K562 (cell line): ENCODE results near the gene CYB5D1. TPM values are rescaled to one million over a fixed set of nuclear protein-coding genes. Genes with fewer than 3 reads are reported as not detected.

Source experiments
- ATAC-seq: fragments of 200-7000 bp; cut with Tn5 transposase; 3 replicates; pipeline ENCODE4 v1.9.1; 2020; ENCODE audit warnings: moderate library complexity
- BruUV-seq: library from RNA; stranded (reverse); fragments of 400-500 nt; replicated peaks from 2 replicates; lab custom pipeline; 2021; lab: Mats Ljungman, UMichigan
- CTCF ChIA-PET: fragments of 300-600 bp; formaldehyde crosslinking; extraction: SDS; loops from one replicate; lab custom pipeline; 2021; ENCODE audit warnings: low intra/inter-chr PET ratio; lab: Yijun Ruan, JAX
- POLR2A ChIA-PET: fragments of 300-600, 350-650 bp; sonication (Branson Sonifier 250); formaldehyde crosslinking; extraction: SDS; loops from one replicate; lab custom pipeline; 2021; ENCODE audit warnings: antibody characterized with exemption, inconsistent platforms; lab: Yijun Ruan, JAX
- DNase-seq, 4 experiments: peaks; one replicate each; pipeline versions ENCODE4 v3.0.0 to v3.0.0-alpha.2; 2011 to 2018; ENCODE audit warnings: low spot score in 3 of 4, mixed read lengths in 3 of 4; ENCODE audit errors: extremely low read depth in 1 of 4
- FAIRE-seq: peaks from 2 replicates; lab custom pipeline; 2011; peaks lifted over from hg19 to GRCh38; lab: Jason Lieb, UNC
- H2AFZ ChIP-seq: 2 replicates; pipeline ENCODE4 v1.6.0; 2011; ENCODE audit warnings: low read depth, low read length, control low read depth, inconsistent platforms
- H3K27ac ChIP-seq: fragments of 200-600 bp; 3 replicates; pipeline ENCODE4 v1.8.0; 2011; ENCODE audit warnings: low read depth, mild to moderate bottlenecking, control low read depth, inconsistent platforms, low read length, moderate library complexity, mixed read lengths; ENCODE audit errors: extremely low read depth
- H3K27me3 ChIP-seq, 2 experiments: fragments of 300-600 bp in 1 of 2; 2 replicates in 1 of 2; 3 replicates in 1 of 2; pipeline versions ENCODE4 v1.6.0 to v1.8.0; 2011; ENCODE audit warnings: inconsistent platforms in 2 of 2, low read length in 2 of 2, mild to moderate bottlenecking in 1 of 2, mixed read lengths in 1 of 2, moderate library complexity in 1 of 2; ENCODE audit not compliant: control insufficient read depth in 2 of 2, insufficient read depth in 2 of 2
- H3K36me3 ChIP-seq: fragments of 300-600 bp; 3 replicates; pipeline ENCODE4 v1.8.0; 2011; ENCODE audit warnings: mild to moderate bottlenecking, low read length, inconsistent platforms; ENCODE audit not compliant: control insufficient read depth, insufficient read depth
- H3K4me1 ChIP-seq, 2 experiments: fragments of 200-600 bp in 1 of 2; replicated peaks in 1 of 2; 2 replicates in 1 of 2; 3 replicates in 1 of 2; pipeline versions ENCODE4 v1.5.1 to v1.8.0; 2011; ENCODE audit warnings: inconsistent platforms in 2 of 2, low read length in 2 of 2, mild to moderate bottlenecking in 1 of 2, mixed read lengths in 1 of 2, moderate library complexity in 1 of 2; ENCODE audit not compliant: control insufficient read depth in 2 of 2, insufficient read depth in 2 of 2
- H3K4me2 ChIP-seq: 2 replicates; pipeline ENCODE4 v1.6.1; 2011; ENCODE audit warnings: low read length, control low read depth, inconsistent platforms, mixed read lengths; ENCODE audit not compliant: insufficient read depth
- H3K4me3 ChIP-seq: fragments of 200-600 bp; sonication (generic), shearing (Covaris generic); 2 replicates; pipeline ENCODE4 v1.5.1; 2016; ENCODE audit warnings: control low read depth, inconsistent platforms
- H3K79me2 ChIP-seq: fragments of 200-600 bp; 3 replicates; pipeline ENCODE4 v1.8.0; 2011; ENCODE audit warnings: low read length, inconsistent platforms; ENCODE audit not compliant: control insufficient read depth, insufficient read depth
- H3K9ac ChIP-seq, 2 experiments: 2 replicates each; pipeline versions ENCODE4 v1.6.0 to v1.6.1; 2011; ENCODE audit warnings: low read depth in 2 of 2, low read length in 2 of 2, control low read depth in 1 of 2, inconsistent platforms in 1 of 2, mild to moderate bottlenecking in 1 of 2, mixed read lengths in 1 of 2; ENCODE audit not compliant: insufficient read depth in 1 of 2
- H3K9me1 ChIP-seq: one replicate; pipeline ENCODE4 v1.6.0; 2011; ENCODE audit warnings: inconsistent platforms, mild to moderate bottlenecking, low read length, moderate library complexity; ENCODE audit not compliant: control insufficient read depth, insufficient read depth
- H3K9me3 ChIP-seq: replicated peaks from 2 replicates; pipeline ENCODE4 v1.5.1; 2011; ENCODE audit warnings: low read depth, low read length, inconsistent platforms; ENCODE audit not compliant: control insufficient read depth, insufficient read depth
- H4K20me1 ChIP-seq: replicated peaks from 2 replicates; pipeline ENCODE4 v1.6.1; 2011; ENCODE audit warnings: low read length, inconsistent platforms, mixed read lengths; ENCODE audit not compliant: control insufficient read depth, insufficient read depth
- CXXC5 ChIP-seq: fragments of 250-450 bp; sonication (Bioruptor Pico); IDR thresholded peaks from 2 replicates; pipeline ENCODE4 v1.8.0; 2022; ENCODE audit warnings: inconsistent platforms, mild to moderate bottlenecking, moderate library complexity
- ESRRB ChIP-seq: fragments of 250-450 bp; sonication (Bioruptor Pico); IDR thresholded peaks from 2 replicates; pipeline ENCODE4 v1.5.0; 2020; ENCODE audit warnings: mild to moderate bottlenecking, moderate library complexity, borderline replicate concordance
- POLR2G ChIP-seq: fragments of 200-400 bp; formaldehyde crosslinking; IDR thresholded peaks from 2 replicates; pipeline ENCODE4 v1.6.1; 2017; ENCODE audit warnings: low read depth, mild to moderate bottlenecking, antibody characterized with exemption, low read length, moderate library complexity
- RBFOX2 ChIP-seq: fragments of 200-400 bp; formaldehyde crosslinking; IDR thresholded peaks from 2 replicates; pipeline ENCODE4 v1.6.1; 2017; ENCODE audit warnings: low read depth, mild to moderate bottlenecking, low read length, moderate library complexity
- WGBS: fragments of 100-300 bp; shearing (Covaris generic); methylation state at CpG from one replicate; pipeline ENCODE4 v1.1.6; 2016; ENCODE audit warnings: low coverage, mixed read lengths; ENCODE audit not compliant: insufficient coverage; ENCODE audit errors: missing lambda C conversion rate; 5-methylcytosine and 5-hydroxymethylcytosine counted together
- in situ Hi-C: fragments of 300-500 bp; cut with MboI; formaldehyde crosslinking; loops from 4 replicates; pipeline ENCODE4 v1.15.0; 2018; ENCODE audit warnings: inconsistent platforms, mixed read lengths
- intact Hi-C: fragments of 100-400 bp; cut with micrococcal nuclease; formaldehyde crosslinking; loops from 2 replicates; pipeline ENCODE4 v1.14.2; 2022
- polyA plus RNA-seq, 8 experiments: library from polyadenylated mRNA; depleted of rRNA in 4 of 8; stranded (reverse) in 5 of 8; unstranded in 3 of 8; fragments of >200 nt; fragmentation: Nextera tagmentation in 2 of 8; fragmentation: Illumina TruSeq in 1 of 8; extraction: Ambion mirVana in 2 of 8; extraction: Trizol in 1 of 8; gene quantifications; 2 replicates each; pipeline versions ENCODE4 v1.2.1 to v1.2.3, GENCODE V29; 2011 to 2014; ENCODE audit warnings: inconsistent platforms in 1 of 8, missing spikeins in 1 of 8
- total RNA-seq, 7 experiments: library from RNA; depleted of rRNA in 6 of 7; stranded (reverse); fragments of >200 nt in 6 of 7; fragmentation: Illumina TruSeq in 2 of 7; extraction: Trizol in 2 of 7; gene quantifications; 2 replicates each; pipeline versions ENCODE4 v1.2.1 to v1.2.3, GENCODE V29; 2011 to 2021; ENCODE audit warnings: low replicate concordance in 1 of 7
- TF ChIP-seq, protein P1 (sequence below): sonication (generic); formaldehyde crosslinking; IDR thresholded peaks from 2 replicates; pipeline ENCODE4 v1.8.1; 2023; ENCODE audit warnings: mild to moderate bottlenecking, missing genetic modification reagents
- TF ChIP-seq, protein P2 (sequence below): fragments of 450-650 bp; IDR thresholded peaks from 2 replicates; pipeline ENCODE4 v1.6.1; 2014; ENCODE audit warnings: low read depth, mild to moderate bottlenecking, moderate library complexity, borderline replicate concordance

Gene CYB5D1
- total and polyA plus RNA-seq, 9 of the 15 experiments (the other 6 are each of a cell fraction or from before 2014, with no cell fraction given): 2.4 to 7.9 (median 5.7) TPM

DNA sequence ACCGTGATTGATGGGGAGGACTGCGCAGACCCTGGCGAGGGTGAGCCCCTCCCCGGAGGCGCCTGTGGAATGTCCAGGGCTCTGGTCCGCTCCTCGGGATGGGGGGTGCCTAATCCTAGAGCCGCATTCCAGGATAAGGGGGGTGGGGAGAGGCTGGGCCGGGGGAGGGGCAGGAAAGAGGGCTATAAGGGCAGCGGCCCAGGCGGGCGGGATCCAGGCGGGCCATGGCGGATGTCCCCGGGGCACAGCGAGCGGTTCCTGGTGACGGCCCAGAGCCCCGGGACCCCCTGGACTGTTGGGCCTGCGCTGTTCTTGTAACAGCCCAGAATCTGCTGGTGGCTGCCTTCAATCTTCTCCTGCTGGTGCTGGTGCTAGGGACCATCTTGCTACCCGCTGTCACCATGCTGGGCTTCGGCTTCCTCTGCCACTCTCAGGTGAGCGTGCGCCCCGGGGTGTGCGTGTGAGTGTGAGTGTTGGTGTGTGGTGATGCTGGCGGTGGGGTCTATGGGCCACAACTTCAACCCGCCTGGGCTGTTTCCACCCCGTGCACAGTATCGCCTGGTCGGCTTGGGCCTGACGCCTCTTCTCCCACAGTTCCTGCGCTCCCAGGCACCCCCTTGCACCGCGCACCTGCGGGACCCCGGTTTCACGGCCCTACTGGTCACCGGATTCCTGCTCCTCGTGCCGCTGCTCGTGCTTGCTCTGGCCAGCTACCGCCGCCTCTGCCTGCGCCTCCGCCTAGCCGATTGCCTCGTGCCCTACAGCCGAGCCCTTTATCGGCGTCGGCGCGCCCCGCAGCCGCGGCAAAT is 2.7 kb upstream of the CYB5D1 start, which contains the start of gene TMEM88:
Gene TMEM88, plus strand, starts transcription at position 216 of the 809 bp plus-strand sequence. Its CDS starts 9 bp downstream, at position 225.
- Histone ChIP-seq H3K36me3 (peaks cover 42% of the 10 kb centered on the region; the same call in 2 of the 3 replicates), H4K20me1 (no peaks in the 10 kb centered on the region), H2AFZ (no peak within 1 kb of the TSS), H3K27ac (0 out of 3 replicates have a peak within 1 kb of the TSS, but pooled peaks have one; percentile 94), H3K9me3 (no peaks in the 10 kb centered on the region), H3K79me2 (peaks cover 12% of the 10 kb centered on the region), H3K9ac (peak within 1 kb of the TSS; percentile 88 to 93; a peak in 2 of 4 replicates), H3K9me1 (no peaks in the 10 kb centered on the region), H3K4me2 (peak within 1 kb of the TSS; percentile 83), H3K4me3 (peak within 1 kb of the TSS; percentile 65; the same call in 1 of the 2 replicates), H3K4me1 (peaks cover 11 to 55% of the 10 kb centered on the region in 2 experiments; a peak in 4 of 5 replicates), H3K27me3 (no peaks in the 10 kb centered on the region)
- in situ Hi-C loops: no loop called here
- DNase-seq: no peak
- 93% methylated on average over 16 of the region's 57 CpGs for WGBS
- FAIRE-seq: no peak
- intact Hi-C loops: loop anchor here (5.0 to 10.0 kb wide), 2 partner anchors 33 to 110 kb away; no protein-coding TSS in a partner anchor
- BruUV-seq: no TSS peak
- ChIA-PET CTCF (no interaction called here), POLR2A (interaction anchor here (2.3 kb wide), 1 partner anchor 8 kb away, joined by 7 read pairs; no protein-coding TSS in a partner anchor)
- ATAC-seq: no peak
- TF ChIP-seq, protein P1, sequence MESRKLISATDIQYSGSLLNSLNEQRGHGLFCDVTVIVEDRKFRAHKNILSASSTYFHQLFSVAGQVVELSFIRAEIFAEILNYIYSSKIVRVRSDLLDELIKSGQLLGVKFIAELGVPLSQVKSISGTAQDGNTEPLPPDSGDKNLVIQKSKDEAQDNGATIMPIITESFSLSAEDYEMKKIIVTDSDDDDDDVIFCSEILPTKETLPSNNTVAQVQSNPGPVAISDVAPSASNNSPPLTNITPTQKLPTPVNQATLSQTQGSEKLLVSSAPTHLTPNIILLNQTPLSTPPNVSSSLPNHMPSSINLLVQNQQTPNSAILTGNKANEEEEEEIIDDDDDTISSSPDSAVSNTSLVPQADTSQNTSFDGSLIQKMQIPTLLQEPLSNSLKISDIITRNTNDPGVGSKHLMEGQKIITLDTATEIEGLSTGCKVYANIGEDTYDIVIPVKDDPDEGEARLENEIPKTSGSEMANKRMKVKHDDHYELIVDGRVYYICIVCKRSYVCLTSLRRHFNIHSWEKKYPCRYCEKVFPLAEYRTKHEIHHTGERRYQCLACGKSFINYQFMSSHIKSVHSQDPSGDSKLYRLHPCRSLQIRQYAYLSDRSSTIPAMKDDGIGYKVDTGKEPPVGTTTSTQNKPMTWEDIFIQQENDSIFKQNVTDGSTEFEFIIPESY (CRISPR knock-in tag): peak; percentile 62
- TF ChIP-seq, protein P2, sequence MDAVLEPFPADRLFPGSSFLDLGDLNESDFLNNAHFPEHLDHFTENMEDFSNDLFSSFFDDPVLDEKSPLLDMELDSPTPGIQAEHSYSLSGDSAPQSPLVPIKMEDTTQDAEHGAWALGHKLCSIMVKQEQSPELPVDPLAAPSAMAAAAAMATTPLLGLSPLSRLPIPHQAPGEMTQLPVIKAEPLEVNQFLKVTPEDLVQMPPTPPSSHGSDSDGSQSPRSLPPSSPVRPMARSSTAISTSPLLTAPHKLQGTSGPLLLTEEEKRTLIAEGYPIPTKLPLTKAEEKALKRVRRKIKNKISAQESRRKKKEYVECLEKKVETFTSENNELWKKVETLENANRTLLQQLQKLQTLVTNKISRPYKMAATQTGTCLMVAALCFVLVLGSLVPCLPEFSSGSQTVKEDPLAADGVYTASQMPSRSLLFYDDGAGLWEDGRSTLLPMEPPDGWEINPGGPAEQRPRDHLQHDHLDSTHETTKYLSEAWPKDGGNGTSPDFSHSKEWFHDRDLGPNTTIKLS: no peak
- TF ChIP-seq CXXC5 (CRISPR knock-in tag) (no peak), ESRRB (no peak), POLR2G (peak; percentile 72), RBFOX2 (peak; percentile 47)
